ENCODE data around the gene TYMP. TPM values are rescaled to one million over a fixed set of nuclear protein-coding genes. Genes with fewer than 3 reads are reported as not detected.
"Not testable (repeated sequence)": the region's sequence is repeated elsewhere in the genome, so short reads cannot be mapped to it uniquely, and the experiment has no call there.

TYMP gene
- total and polyA plus RNA-seq, 3 donors from 2014 or later = 12.5 to 25.9 (median 15.4) TPM

DNA sequence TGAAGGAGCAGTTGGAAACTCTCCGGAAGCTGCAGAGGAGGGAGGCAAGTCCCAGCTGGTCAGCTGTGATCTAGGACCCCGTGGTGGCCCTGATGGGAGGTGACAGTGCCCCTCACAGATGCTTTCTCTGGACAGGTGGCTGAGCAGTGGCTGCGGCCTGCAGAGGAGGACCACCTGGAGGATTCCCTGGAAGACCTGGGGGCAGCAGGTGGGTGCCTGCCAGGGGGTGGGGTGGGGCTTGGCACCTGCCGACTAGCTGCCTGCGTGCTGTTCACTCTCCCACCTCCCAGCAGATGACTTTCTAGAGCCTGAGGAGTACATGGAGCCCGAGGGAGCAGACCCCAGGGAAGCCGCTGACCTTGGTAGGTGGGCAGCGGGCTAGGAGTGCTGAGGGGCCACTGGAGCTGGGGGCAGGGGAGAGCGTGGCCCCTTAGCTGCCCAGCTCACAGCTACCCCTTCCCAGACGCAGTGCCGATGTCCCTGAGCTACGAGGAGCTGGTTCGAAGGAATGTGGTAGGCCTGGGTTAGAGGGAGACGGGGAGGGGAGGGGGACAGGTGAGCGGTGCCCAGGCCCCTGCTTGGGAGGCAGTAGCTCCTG, 7.5 kb downstream of the TYMP start:
- Histone ChIP-seq H3K27ac (no peak overlapping the region), H3K4me3 (no peak overlapping the region), H3K27me3 (no peaks in the 10 kb centered on the region), H3K4me1 (peaks cover 17% of the 10 kb centered on the region), H3K9me3 (no peaks in the 10 kb centered on the region), H3K36me3 (ENCODE audit: low read depth, missing control alignments) (no peaks in the 10 kb centered on the region)
- intact Hi-C loops (cut with DNase I; ENCODE audit: low total_unique reads) = no loop called here
- no peak for DNase-seq
- 87 to 89% methylated on average over 9 to 15 of the region's 15 CpGs for WGBS, 2 donors
- TF ChIP-seq, protein P1, sequence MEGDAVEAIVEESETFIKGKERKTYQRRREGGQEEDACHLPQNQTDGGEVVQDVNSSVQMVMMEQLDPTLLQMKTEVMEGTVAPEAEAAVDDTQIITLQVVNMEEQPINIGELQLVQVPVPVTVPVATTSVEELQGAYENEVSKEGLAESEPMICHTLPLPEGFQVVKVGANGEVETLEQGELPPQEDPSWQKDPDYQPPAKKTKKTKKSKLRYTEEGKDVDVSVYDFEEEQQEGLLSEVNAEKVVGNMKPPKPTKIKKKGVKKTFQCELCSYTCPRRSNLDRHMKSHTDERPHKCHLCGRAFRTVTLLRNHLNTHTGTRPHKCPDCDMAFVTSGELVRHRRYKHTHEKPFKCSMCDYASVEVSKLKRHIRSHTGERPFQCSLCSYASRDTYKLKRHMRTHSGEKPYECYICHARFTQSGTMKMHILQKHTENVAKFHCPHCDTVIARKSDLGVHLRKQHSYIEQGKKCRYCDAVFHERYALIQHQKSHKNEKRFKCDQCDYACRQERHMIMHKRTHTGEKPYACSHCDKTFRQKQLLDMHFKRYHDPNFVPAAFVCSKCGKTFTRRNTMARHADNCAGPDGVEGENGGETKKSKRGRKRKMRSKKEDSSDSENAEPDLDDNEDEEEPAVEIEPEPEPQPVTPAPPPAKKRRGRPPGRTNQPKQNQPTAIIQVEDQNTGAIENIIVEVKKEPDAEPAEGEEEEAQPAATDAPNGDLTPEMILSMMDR (IDR thresholded peaks at IDR 0.05) = no peak
- no peak for TF ChIP-seq POLR2A (IDR thresholded peaks at IDR 0.05)

DNA sequence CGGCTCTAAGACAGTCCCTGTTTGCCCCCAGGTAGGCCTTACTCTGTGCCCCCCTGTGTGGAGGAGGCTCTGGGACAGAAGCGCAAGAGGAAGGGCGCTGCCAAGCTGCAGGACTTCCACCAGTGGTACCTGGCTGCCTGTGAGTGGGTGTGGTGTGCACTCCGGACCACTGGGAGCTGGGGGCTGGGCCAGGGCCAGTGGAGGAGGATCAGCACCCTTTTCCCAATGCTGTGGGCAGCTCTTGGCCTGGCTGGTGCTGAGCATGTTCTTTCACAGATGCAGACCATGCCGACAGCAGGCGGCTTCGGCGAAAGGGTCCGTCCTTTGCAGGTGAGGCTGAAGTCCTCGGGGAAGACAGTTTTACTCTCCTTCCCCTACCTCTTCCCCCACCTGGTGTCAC, 8.1 kb downstream of the TYMP start:
- TF ChIP-seq, protein P1 (IDR thresholded peaks at IDR 0.05) = no peak
- no peak for TF ChIP-seq POLR2A (IDR thresholded peaks at IDR 0.05)
- H3K36me3 ChIP-seq (ENCODE audit: low read depth, missing control alignments) = no peaks in the 10 kb centered on the region

DNA sequence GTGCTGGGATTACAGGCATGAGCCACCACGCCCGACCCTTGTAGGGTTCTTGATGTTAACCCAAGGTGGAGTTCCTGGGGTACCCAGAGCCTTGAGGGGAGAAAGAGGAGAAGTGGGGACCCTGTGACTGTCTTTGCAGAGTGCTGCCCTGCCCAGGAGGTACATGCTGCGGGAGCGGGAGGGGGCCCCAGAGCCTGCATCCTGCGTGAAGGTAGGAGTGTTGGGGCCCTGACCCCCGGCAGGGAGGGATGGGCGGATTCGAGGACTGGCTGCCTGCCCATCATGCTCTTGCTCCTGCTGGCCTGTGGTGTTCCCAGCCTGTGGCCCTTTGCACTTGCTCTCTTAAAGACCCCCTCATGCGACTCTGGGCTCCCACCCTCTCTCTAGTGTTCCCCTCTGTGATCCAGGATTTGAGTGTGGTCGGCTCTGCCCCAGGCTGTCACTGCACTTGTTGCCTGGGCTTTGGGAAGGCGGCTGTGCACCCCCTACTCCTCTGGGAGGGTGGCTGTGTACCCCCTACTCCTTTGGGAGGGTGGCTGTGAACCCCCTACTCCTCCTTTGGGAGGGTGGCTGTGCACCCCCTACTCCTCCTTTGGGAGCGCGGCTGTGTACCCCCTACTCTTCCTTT, 8.9 kb downstream of the TYMP start:
- H3K36me3 ChIP-seq (ENCODE audit: low read depth, missing control alignments) = no peaks in the 10 kb centered on the region
- peaks cover 10% of the 10 kb centered on the region for H3K4me1 ChIP-seq
- H3K27ac ChIP-seq = no peak overlapping the region
- WGBS, 2 donors = 91 to 96% methylated on average over 13 of the region's 13 CpGs
- no peak for DNase-seq
- no peak for TF ChIP-seq POLR2A (IDR thresholded peaks at IDR 0.05)
- TF ChIP-seq, protein P1 (IDR thresholded peaks at IDR 0.05) = no peak
- intact Hi-C loops (cut with DNase I; ENCODE audit: low total_unique reads) = no loop called here
- no peaks in the 10 kb centered on the region for H3K27me3 ChIP-seq
- H3K9me3 ChIP-seq = no peaks in the 10 kb centered on the region
- H3K4me3 ChIP-seq = no peak overlapping the region

More for the DNA sequence above, 8.1 kb downstream of the TYMP start:
- Histone ChIP-seq H3K4me3 (no peak overlapping the region), H3K4me1 (peaks cover 14% of the 10 kb centered on the region), H3K9me3 (no peaks in the 10 kb centered on the region), H3K27me3 (no peaks in the 10 kb centered on the region), H3K27ac (no peak overlapping the region)
- DNase-seq = no peak
- 93 to 94% methylated on average over 7 to 8 of the region's 10 CpGs for WGBS, 2 donors
- intact Hi-C loops (cut with DNase I; ENCODE audit: low total_unique reads) = no loop called here

DNA sequence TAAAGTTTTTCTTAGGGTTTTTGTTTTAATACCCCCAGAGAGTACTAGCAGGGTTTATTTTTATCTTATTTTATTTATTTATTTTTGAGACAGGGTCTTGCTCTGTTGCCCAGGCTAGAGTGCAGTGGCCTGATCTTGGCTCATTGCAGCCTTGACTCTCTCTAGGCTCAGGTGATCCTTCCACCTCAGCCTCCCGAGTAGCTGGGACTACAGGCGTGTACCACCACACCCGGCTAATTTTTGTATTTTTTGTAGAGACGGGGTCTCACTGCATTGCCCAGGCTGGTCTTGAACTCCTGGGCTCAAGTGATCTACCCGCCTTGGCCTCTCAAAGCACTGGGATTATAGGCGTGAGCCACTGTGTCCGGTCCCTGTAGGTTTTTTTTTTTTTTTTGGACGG, 9.6 kb downstream of the TYMP start:
- 96% methylated on average over 7 to 8 of the region's 8 CpGs for WGBS, 2 donors
- DNase-seq; intact Hi-C loops (cut with DNase I; ENCODE audit: low total_unique reads); H3K36me3 ChIP-seq (ENCODE audit: low read depth, missing control alignments); H3K27me3 ChIP-seq; H3K4me3 ChIP-seq; H3K4me1 ChIP-seq; H3K9me3 ChIP-seq; H3K27ac ChIP-seq: not testable (repeated sequence)

DNA sequence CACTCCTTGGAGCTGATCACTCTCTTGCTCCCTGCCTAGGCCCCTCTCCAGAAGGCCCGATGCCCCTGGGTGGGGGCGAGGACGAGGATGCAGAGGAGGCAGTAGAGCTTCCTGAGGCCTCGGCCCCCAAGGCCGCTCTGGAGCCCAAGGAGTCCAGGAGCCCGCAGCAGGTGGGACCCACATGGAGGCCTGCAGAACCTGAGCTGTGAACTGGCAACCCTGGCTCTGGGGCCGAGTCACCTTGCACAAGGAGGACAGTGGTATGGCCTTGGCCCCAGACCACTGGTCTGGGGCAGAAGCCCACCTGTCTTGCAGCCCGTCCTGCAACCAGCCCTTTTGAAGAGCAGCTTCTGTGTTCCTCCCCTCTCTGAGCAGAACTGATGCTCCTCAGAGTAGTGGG, 10.7 kb downstream of the TYMP start:
- WGBS, 2 donors = 91 to 95% methylated on average over 4 to 8 of the region's 8 CpGs
- Histone ChIP-seq H3K4me3 (no peak overlapping the region), H3K36me3 (ENCODE audit: low read depth, missing control alignments) (no peaks in the 10 kb centered on the region), H3K27me3 (no peaks in the 10 kb centered on the region), H3K9me3 (no peaks in the 10 kb centered on the region), H3K27ac (no peak overlapping the region), H3K4me1 (peaks cover 2% of the 10 kb centered on the region)
- no peak for TF ChIP-seq POLR2A (IDR thresholded peaks at IDR 0.05)
- TF ChIP-seq, protein P1 (IDR thresholded peaks at IDR 0.05) = no peak
- no peak for DNase-seq
- intact Hi-C loops (cut with DNase I; ENCODE audit: low total_unique reads) = no loop called here

Data from testis (tissue), 3 donors.